ENCODE results near the gene HOXD13. TPM values are rescaled to one million over a fixed set of nuclear protein-coding genes. Genes with fewer than 3 reads are reported as not detected.

Gene HOXD13
- total and polyA plus RNA-seq, 2 of the 8 experiments (the other 6 are each of a cell fraction or from before 2014, with no cell fraction given): not detected

DNA sequence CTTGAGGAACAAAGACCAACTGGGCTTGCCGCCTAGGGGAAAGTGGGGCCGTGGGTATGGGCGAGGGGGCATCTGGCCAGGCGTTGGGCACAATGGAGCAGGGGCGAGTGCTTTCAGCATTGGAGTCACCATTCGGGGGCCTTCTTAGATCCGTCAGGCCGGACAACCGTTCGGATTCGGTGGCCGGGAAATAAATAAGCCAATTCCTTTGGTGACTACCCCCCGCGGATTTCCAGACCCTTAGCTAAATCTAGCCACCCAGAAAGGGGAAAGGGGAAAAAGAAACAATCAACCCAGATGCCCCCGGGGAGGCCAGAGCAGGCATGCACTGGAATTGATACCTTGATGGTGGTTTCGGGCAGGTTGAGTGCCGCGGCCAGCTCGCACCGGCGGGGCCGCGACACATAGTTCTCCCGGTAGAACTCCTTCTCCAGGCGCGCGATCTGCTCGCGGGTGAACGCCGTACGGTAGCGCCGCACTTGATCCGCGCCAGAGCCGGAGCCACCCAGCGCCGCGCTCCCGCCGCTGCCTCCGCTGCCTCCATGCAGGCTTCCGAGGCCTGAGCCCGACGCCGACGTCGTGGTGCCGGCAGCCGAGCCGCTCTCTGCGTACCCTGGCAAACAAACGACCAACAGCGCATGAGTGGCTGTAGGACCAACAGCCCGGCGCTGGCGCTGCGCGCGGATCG, 10.5 kb upstream of the HOXD13 start (continued):
- peak; percentile 99 for TF ChIP-seq SUZ12 (IDR thresholded peaks at IDR 0.05; ENCODE audit: low read length)
- no peak for TF ChIP-seq KDM5A (IDR thresholded peaks at IDR 0.05; ENCODE audit: low read length)
- peak; percentile 94 for TF ChIP-seq EZH2 (IDR thresholded peaks at IDR 0.05; ENCODE audit: low read depth, low read length, severe bottlenecking)
- TF ChIP-seq CTBP2 (IDR thresholded peaks at IDR 0.05; ENCODE audit: borderline replicate concordance, insufficient read depth, insufficient read length, low read length): peak; percentile 68
- TF ChIP-seq, protein P1, sequence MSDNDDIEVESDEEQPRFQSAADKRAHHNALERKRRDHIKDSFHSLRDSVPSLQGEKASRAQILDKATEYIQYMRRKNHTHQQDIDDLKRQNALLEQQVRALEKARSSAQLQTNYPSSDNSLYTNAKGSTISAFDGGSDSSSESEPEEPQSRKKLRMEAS (IDR thresholded peaks at IDR 0.05): peak; percentile 61
- TF ChIP-seq, protein P2, sequence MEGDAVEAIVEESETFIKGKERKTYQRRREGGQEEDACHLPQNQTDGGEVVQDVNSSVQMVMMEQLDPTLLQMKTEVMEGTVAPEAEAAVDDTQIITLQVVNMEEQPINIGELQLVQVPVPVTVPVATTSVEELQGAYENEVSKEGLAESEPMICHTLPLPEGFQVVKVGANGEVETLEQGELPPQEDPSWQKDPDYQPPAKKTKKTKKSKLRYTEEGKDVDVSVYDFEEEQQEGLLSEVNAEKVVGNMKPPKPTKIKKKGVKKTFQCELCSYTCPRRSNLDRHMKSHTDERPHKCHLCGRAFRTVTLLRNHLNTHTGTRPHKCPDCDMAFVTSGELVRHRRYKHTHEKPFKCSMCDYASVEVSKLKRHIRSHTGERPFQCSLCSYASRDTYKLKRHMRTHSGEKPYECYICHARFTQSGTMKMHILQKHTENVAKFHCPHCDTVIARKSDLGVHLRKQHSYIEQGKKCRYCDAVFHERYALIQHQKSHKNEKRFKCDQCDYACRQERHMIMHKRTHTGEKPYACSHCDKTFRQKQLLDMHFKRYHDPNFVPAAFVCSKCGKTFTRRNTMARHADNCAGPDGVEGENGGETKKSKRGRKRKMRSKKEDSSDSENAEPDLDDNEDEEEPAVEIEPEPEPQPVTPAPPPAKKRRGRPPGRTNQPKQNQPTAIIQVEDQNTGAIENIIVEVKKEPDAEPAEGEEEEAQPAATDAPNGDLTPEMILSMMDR (IDR thresholded peaks at IDR 0.05; ENCODE audit: control extremely low read depth in 1 of 3, insufficient read depth in 1 of 3, low read depth in 1 of 3, low read length in 3 of 3): no peak

Data from H1 (cell line).